Liver (tissue), 9 donors: ENCODE measurements around the gene ZC3H13. TPM values are rescaled to one million over a fixed set of nuclear protein-coding genes. Genes with fewer than 3 reads are reported as not detected.
A peak's percentile ranks its signal among the peaks of the same experiment; 100 is the strongest.

Experiments used
- DNase-seq: peaks from one replicate; pipeline ENCODE4 v3.0.0-alpha.2; 2017; ENCODE audit warnings: low spot score
- H3K27ac ChIP-seq, 2 donors: one replicate each; pipeline ENCODE4 v1.7.0; 2013; ENCODE audit warnings: inconsistent platforms in 2 of 2, low read length in 2 of 2, control low read depth in 1 of 2, low read depth in 1 of 2, mild to moderate bottlenecking in 1 of 2
- H3K27me3 ChIP-seq, 4 donors: one replicate each; pipeline versions ENCODE4 v1.6.1 to v1.7.0; 2013; ENCODE audit warnings: low read length in 3 of 4, inconsistent platforms in 1 of 4, mild to moderate bottlenecking in 1 of 4, moderate library complexity in 1 of 4; ENCODE audit not compliant: control insufficient read depth in 4 of 4, insufficient read depth in 4 of 4
- H3K36me3 ChIP-seq, 4 donors: one replicate each; pipeline versions ENCODE4 v1.6.1 to v1.7.0; 2013; ENCODE audit warnings: low read length in 3 of 4, mild to moderate bottlenecking in 3 of 4, low read depth in 1 of 4, moderate library complexity in 1 of 4; ENCODE audit not compliant: control insufficient read depth in 4 of 4, insufficient read depth in 3 of 4
- H3K4me1 ChIP-seq, 4 donors: one replicate each; pipeline versions ENCODE4 v1.6.1 to v1.7.0; 2013; ENCODE audit warnings: low read length in 3 of 4, mild to moderate bottlenecking in 3 of 4, moderate library complexity in 1 of 4; ENCODE audit not compliant: control insufficient read depth in 4 of 4, insufficient read depth in 4 of 4
- H3K4me3 ChIP-seq, 3 donors: one replicate each; pipeline versions ENCODE4 v1.6.1 to v1.7.0; 2013; ENCODE audit warnings: low read length in 3 of 3, control low read depth in 1 of 3, low read depth in 1 of 3, mild to moderate bottlenecking in 1 of 3
- H3K9ac ChIP-seq, 2 donors: one replicate each; pipeline ENCODE4 v1.7.0; 2013; ENCODE audit warnings: low read length in 2 of 2, mild to moderate bottlenecking in 2 of 2, moderate library complexity in 2 of 2, control low read depth in 1 of 2, low read depth in 1 of 2
- H3K9me3 ChIP-seq, 4 donors: one replicate each; pipeline versions ENCODE4 v1.6.1 to v1.7.0; 2013; ENCODE audit warnings: low read length in 3 of 4; ENCODE audit not compliant: control insufficient read depth in 4 of 4
- EGR1 ChIP-seq, 2 donors: IDR thresholded peaks; 2 replicates each; pipeline ENCODE4 v1.6.1; 2016 to 2018; ENCODE audit warnings: antibody characterized with exemption in 2 of 2, low read depth in 2 of 2
- FOXA1 ChIP-seq: IDR thresholded peaks from 2 replicates; pipeline ENCODE4 v1.6.1; 2016; ENCODE audit warnings: antibody characterized with exemption
- FOXA2 ChIP-seq: IDR thresholded peaks from 2 replicates; pipeline ENCODE4 v1.6.1; 2016; ENCODE audit warnings: antibody characterized with exemption
- GABPA ChIP-seq, 2 donors: IDR thresholded peaks in 1 of 2; conservative IDR thresholded peaks in 1 of 2; 2 replicates each; pipeline ENCODE4 v1.6.1; 2016; ENCODE audit warnings: antibody characterized with exemption in 2 of 2, mild to moderate bottlenecking in 1 of 2, moderate library complexity in 1 of 2
- HNF4A ChIP-seq, 2 donors: conservative IDR thresholded peaks; 2 replicates each; pipeline ENCODE4 v1.6.1; 2016; ENCODE audit warnings: antibody characterized with exemption in 2 of 2, mild to moderate bottlenecking in 2 of 2
- HNF4G ChIP-seq: IDR thresholded peaks from 2 replicates; pipeline ENCODE4 v1.6.1; 2016; ENCODE audit warnings: antibody characterized with exemption
- JUND ChIP-seq, 2 donors: IDR thresholded peaks; 2 replicates each; pipeline ENCODE4 v1.6.1; 2016; ENCODE audit warnings: antibody characterized with exemption in 2 of 2
- NR2F2 ChIP-seq: IDR thresholded peaks from 2 replicates; pipeline ENCODE4 v1.6.1; 2016; ENCODE audit warnings: antibody characterized with exemption
- RAD21 ChIP-seq, 2 donors: IDR thresholded peaks; 2 replicates each; pipeline ENCODE4 v1.6.1; 2016; ENCODE audit warnings: antibody characterized with exemption in 2 of 2, mild to moderate bottlenecking in 2 of 2
- RXRA ChIP-seq, 2 donors: IDR thresholded peaks; 2 replicates each; pipeline ENCODE4 v1.6.1; 2017 to 2018; ENCODE audit warnings: antibody characterized with exemption in 2 of 2, mild to moderate bottlenecking in 1 of 2
- SP1 ChIP-seq: IDR thresholded peaks from 2 replicates; pipeline ENCODE4 v1.6.1; 2018; ENCODE audit warnings: antibody characterized with exemption, mild to moderate bottlenecking
- TAF1 ChIP-seq: conservative IDR thresholded peaks from 2 replicates; pipeline ENCODE4 v1.6.1; 2016; ENCODE audit warnings: antibody characterized with exemption, mild to moderate bottlenecking
- YY1 ChIP-seq: IDR thresholded peaks from 2 replicates; pipeline ENCODE4 v1.6.1; 2016; ENCODE audit warnings: antibody characterized with exemption, mild to moderate bottlenecking
- WGBS: extraction: QIAGEN DNeasy Blood & Tissue Kit; methylation state at CpG from one replicate; pipeline ENCODE4 v1.1.7; 2013; 5-methylcytosine and 5-hydroxymethylcytosine counted together
- polyA plus RNA-seq, 2 donors: library from polyadenylated mRNA; stranded (reverse) in 1 of 2; unstranded in 1 of 2; fragments of 200-250 nt in 1 of 2; fragments of >200 nt in 1 of 2; fragmentation: Nextera tagmentation in 1 of 2; extraction: Ambion mirVana in 1 of 2; gene quantifications; one replicate each; pipeline versions ENCODE4 v1.2.1 to v1.2.3, GENCODE V29; 2013 to 2015
- total RNA-seq, 2 donors: library from RNA; depleted of rRNA; stranded (reverse); fragments of >200 nt; gene quantifications; one replicate each; pipeline ENCODE4 v1.2.3, GENCODE V29; 2014
- TF ChIP-seq, protein P1 (sequence below): fragments of 150-350 bp; IDR thresholded peaks from 2 replicates; pipeline ENCODE4 v1.5.1; 2017; ENCODE audit warnings: improper control_type of control experiment, low read depth, low read length; ENCODE audit not compliant: missing input control
- TF ChIP-seq, protein P2 (sequence below): IDR thresholded peaks from 2 replicates; pipeline ENCODE4 v1.6.1; 2016; ENCODE audit warnings: antibody characterized with exemption
- TF ChIP-seq, protein P3 (sequence below): IDR thresholded peaks from 2 replicates; pipeline ENCODE4 v1.6.1; 2016; ENCODE audit warnings: antibody characterized with exemption
- TF ChIP-seq, protein P4 (sequence below): IDR thresholded peaks from 2 replicates; pipeline ENCODE4 v1.6.1; 2016; ENCODE audit warnings: antibody characterized with exemption, mild to moderate bottlenecking
- TF ChIP-seq, protein P5 (sequence below): IDR thresholded peaks from 2 replicates; pipeline ENCODE4 v1.6.1; 2016; ENCODE audit warnings: antibody characterized with exemption
- donor health status: healthy.
- donor health status: healthy.
- donor health status: healthy.
- donor health status: healthy.
- donor health status: healthy.

ZC3H13 gene
- total and polyA plus RNA-seq, 4 donors = 10.0 to 62.1 (median 28.9) TPM

DNA sequence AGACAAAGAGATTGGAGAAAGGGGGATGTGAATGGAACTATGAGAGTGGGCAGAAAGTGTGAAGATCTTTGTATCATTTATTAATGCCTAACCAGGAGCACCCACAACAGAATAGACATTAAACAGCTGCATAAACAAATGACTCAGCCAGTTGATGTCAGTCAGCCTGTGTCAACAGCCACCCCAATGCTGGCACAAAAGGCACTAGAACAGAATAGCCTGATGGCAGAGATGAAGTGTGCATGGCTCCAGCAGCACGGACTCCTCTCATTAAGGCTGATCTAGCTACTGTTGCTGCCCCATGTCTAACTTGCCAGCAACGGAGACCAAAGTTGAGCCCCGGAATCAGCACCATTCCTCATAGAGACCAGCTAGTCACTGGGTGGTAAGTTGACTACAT is 44.5 kb upstream of the ZC3H13 start:
- TF ChIP-seq NR2F2 (no peak), FOXA2 (peak; percentile 99), SP1 (peak; percentile 11), YY1 (peak; percentile 70), EGR1 (IDR thresholded peaks at IDR 0.05; ENCODE audit: low read depth in 2 of 2) (no peak), JUND (IDR thresholded peaks at IDR 0.05) (peak; percentile 75 to 97), TAF1 (peak; percentile 67), RXRA (IDR thresholded peaks at IDR 0.05) (peak in 1 of 2 donors; percentile 58), HNF4A (conservative IDR thresholded peaks at IDR 0.05) (peak in 1 of 2 donors; percentile 50), GABPA (IDR thresholded peaks at IDR 0.05 in 1 of 2, conservative IDR thresholded peaks at IDR 0.05 in 1 of 2) (no peak), RAD21 (IDR thresholded peaks at IDR 0.05) (peak in 1 of 2 donors; percentile 5), FOXA1 (peak; percentile 98), HNF4G (no peak)
- TF ChIP-seq, protein P1, sequence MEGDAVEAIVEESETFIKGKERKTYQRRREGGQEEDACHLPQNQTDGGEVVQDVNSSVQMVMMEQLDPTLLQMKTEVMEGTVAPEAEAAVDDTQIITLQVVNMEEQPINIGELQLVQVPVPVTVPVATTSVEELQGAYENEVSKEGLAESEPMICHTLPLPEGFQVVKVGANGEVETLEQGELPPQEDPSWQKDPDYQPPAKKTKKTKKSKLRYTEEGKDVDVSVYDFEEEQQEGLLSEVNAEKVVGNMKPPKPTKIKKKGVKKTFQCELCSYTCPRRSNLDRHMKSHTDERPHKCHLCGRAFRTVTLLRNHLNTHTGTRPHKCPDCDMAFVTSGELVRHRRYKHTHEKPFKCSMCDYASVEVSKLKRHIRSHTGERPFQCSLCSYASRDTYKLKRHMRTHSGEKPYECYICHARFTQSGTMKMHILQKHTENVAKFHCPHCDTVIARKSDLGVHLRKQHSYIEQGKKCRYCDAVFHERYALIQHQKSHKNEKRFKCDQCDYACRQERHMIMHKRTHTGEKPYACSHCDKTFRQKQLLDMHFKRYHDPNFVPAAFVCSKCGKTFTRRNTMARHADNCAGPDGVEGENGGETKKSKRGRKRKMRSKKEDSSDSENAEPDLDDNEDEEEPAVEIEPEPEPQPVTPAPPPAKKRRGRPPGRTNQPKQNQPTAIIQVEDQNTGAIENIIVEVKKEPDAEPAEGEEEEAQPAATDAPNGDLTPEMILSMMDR = no peak
- TF ChIP-seq, protein P2, sequence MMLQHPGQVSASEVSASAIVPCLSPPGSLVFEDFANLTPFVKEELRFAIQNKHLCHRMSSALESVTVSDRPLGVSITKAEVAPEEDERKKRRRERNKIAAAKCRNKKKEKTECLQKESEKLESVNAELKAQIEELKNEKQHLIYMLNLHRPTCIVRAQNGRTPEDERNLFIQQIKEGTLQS = no peak
- TF ChIP-seq, protein P3, sequence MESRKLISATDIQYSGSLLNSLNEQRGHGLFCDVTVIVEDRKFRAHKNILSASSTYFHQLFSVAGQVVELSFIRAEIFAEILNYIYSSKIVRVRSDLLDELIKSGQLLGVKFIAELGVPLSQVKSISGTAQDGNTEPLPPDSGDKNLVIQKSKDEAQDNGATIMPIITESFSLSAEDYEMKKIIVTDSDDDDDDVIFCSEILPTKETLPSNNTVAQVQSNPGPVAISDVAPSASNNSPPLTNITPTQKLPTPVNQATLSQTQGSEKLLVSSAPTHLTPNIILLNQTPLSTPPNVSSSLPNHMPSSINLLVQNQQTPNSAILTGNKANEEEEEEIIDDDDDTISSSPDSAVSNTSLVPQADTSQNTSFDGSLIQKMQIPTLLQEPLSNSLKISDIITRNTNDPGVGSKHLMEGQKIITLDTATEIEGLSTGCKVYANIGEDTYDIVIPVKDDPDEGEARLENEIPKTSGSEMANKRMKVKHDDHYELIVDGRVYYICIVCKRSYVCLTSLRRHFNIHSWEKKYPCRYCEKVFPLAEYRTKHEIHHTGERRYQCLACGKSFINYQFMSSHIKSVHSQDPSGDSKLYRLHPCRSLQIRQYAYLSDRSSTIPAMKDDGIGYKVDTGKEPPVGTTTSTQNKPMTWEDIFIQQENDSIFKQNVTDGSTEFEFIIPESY = no peak
- TF ChIP-seq, protein P4, sequence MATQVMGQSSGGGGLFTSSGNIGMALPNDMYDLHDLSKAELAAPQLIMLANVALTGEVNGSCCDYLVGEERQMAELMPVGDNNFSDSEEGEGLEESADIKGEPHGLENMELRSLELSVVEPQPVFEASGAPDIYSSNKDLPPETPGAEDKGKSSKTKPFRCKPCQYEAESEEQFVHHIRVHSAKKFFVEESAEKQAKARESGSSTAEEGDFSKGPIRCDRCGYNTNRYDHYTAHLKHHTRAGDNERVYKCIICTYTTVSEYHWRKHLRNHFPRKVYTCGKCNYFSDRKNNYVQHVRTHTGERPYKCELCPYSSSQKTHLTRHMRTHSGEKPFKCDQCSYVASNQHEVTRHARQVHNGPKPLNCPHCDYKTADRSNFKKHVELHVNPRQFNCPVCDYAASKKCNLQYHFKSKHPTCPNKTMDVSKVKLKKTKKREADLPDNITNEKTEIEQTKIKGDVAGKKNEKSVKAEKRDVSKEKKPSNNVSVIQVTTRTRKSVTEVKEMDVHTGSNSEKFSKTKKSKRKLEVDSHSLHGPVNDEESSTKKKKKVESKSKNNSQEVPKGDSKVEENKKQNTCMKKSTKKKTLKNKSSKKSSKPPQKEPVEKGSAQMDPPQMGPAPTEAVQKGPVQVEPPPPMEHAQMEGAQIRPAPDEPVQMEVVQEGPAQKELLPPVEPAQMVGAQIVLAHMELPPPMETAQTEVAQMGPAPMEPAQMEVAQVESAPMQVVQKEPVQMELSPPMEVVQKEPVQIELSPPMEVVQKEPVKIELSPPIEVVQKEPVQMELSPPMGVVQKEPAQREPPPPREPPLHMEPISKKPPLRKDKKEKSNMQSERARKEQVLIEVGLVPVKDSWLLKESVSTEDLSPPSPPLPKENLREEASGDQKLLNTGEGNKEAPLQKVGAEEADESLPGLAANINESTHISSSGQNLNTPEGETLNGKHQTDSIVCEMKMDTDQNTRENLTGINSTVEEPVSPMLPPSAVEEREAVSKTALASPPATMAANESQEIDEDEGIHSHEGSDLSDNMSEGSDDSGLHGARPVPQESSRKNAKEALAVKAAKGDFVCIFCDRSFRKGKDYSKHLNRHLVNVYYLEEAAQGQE = peak; percentile 90
- TF ChIP-seq, protein P5, sequence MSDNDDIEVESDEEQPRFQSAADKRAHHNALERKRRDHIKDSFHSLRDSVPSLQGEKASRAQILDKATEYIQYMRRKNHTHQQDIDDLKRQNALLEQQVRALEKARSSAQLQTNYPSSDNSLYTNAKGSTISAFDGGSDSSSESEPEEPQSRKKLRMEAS = no peak
- Histone ChIP-seq H3K4me1 (peaks cover 4 to 65% (median 35%) of the 10 kb centered on the region in 4 donors), H3K27ac (peak overlapping the region; percentile 91 to 97), H3K4me3 (peak overlapping the region; percentile 0 to 44 (median 8)), H3K9me3 (no peaks in the 10 kb centered on the region), H3K36me3 (peaks cover 0 to 14% (median 5%) of the 10 kb centered on the region in 4 donors), H3K27me3 (no peaks in the 10 kb centered on the region), H3K9ac (peak overlapping the region; percentile 20 to 26)
- 44% methylated on average over 3 of the region's 3 CpGs for WGBS
- no peak for DNase-seq
